Testis (tissue), 5 donors: ENCODE results near the gene AICDA. TPM values are rescaled to one million over a fixed set of nuclear protein-coding genes. Genes with fewer than 3 reads are reported as not detected.

ENCODE experiments used
- DNase-seq: peaks from one replicate; pipeline ENCODE4 v3.0.0-alpha.2; 2019
- H3K27ac ChIP-seq, 2 donors: fragments of 200-600 bp; sonication (generic); one replicate each; pipeline ENCODE4 v1.5.1; 2019
- H3K27me3 ChIP-seq: fragments of 200-600 bp; sonication (generic); one replicate; pipeline ENCODE4 v1.5.1; 2019
- H3K36me3 ChIP-seq: fragments of 200-600 bp; sonication (generic); one replicate; pipeline ENCODE4 v1.5.1; 2017; ENCODE audit warnings: low read depth; ENCODE audit errors: missing control alignments
- H3K4me1 ChIP-seq: fragments of 200-600 bp; sonication (generic); one replicate; pipeline ENCODE4 v1.5.1; 2019
- H3K4me3 ChIP-seq, 2 donors: fragments of 200-600 bp; sonication (generic); one replicate each; pipeline ENCODE4 v1.5.1; 2017 to 2019
- H3K9me3 ChIP-seq: fragments of 200-600 bp; sonication (generic); one replicate; pipeline ENCODE4 v1.5.1; 2017
- POLR2A ChIP-seq: fragments of 450-650 bp; IDR thresholded peaks from one replicate; pipeline ENCODE4 v1.6.1; 2017; ENCODE audit warnings: antibody characterized with exemption, mild to moderate bottlenecking, moderate library complexity
- WGBS, 2 donors: methylation state at CpG; one replicate each; pipeline ENCODE4 v1.1.5; 2018; 5-methylcytosine and 5-hydroxymethylcytosine counted together
- intact Hi-C: fragments of 100-400 bp; cut with DNase I; formaldehyde crosslinking; loops from one replicate; pipeline ENCODE4 v1.15.1; 2023; ENCODE audit warnings: low total_unique reads
- long read RNA-seq, 2 donors: transcript quantifications; one replicate each; lab custom pipeline, GENCODE V29; 2026
- polyA plus RNA-seq: library from polyadenylated mRNA; stranded (reverse); fragments of 350-450 nt; fragmentation: Illumina TruSeq; extraction: RNeasy Lipid Tissue Mini Kit (QIAGEN cat#74804); gene quantifications from one replicate; pipeline ENCODE4 v1.2.3, GENCODE V29; 2014; ENCODE audit warnings: low read depth, low replicate concordance; ENCODE audit not compliant: insufficient read depth
- total RNA-seq, 2 donors: library from RNA; depleted of rRNA; stranded (reverse); fragments of >200 nt; gene quantifications; one replicate each; pipeline ENCODE4 v1.2.3, GENCODE V29; 2016
- TF ChIP-seq, protein P1 (sequence below), 3 experiments: fragments of 450-650 bp in 2 of 3; fragments of 200-600 bp in 1 of 3; sonication (generic) in 1 of 3; IDR thresholded peaks; one replicate each; pipeline ENCODE4 v1.5.1; 2016 to 2019; ENCODE audit warnings: antibody characterized with exemption in 3 of 3, mild to moderate bottlenecking in 2 of 3, moderate library complexity in 1 of 3

AICDA gene
- total RNA-seq (not detected), polyA plus RNA-seq (0.11 TPM)
- long read RNA-seq, donor 1, result 0 reads
- long read RNA-seq, donor 2, result 0 reads

DNA sequence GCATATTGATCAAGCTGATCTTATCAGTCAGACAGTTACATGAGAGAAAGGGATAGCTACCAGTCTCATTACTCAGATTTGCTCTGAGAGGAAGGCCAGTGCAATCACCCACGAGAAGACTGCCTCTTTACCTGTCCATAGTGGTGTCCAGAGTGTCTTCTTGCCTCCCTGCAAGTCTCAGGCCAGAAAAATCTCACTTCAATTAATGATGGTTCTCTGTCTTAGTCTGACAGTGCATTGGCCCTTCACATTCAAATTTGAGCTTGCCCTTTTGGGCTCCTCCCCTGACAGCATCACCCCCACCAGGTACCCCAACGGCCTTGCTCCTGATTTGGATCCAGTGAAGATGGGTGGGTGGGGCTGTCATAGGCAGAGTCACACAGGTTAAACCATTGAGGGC, at the start of gene AICDA:
Gene AICDA, minus strand, starts transcription at position 231 of the 400 bp plus-strand sequence. Its CDS starts 92 bp downstream, at position 139.
- no peaks in the 10 kb centered on the region for H3K27me3 ChIP-seq

DNA sequence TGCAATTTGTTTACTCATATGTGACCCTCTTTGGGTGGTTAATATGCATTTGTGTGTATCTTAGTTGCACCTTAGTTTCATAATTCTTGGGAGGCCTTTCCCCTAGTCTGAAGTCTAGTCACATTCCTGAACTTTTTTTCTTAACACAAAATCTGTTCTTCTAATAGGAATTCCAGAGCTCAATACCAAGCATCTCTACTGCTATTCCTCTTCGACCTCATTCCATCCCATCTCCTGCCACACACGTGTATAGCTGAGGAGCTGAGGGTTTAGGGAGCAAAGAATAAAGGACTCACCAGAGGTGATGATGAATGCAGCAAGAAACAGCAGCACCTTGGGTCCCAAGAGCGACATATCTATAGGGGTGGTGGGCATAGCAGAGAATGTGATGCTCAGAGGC, 49.1 kb upstream of the AICDA start:
- H3K4me3 ChIP-seq, result no peak overlapping the region
- H3K4me1 ChIP-seq, result no peaks in the 10 kb centered on the region
- no peaks in the 10 kb centered on the region for H3K9me3 ChIP-seq
- H3K27ac ChIP-seq, result no peak overlapping the region
- 84 to 88% methylated on average over 3 of the region's 3 CpGs for WGBS, 2 donors
- DNase-seq, result no peak
- no peak for TF ChIP-seq POLR2A
- TF ChIP-seq, protein P1, sequence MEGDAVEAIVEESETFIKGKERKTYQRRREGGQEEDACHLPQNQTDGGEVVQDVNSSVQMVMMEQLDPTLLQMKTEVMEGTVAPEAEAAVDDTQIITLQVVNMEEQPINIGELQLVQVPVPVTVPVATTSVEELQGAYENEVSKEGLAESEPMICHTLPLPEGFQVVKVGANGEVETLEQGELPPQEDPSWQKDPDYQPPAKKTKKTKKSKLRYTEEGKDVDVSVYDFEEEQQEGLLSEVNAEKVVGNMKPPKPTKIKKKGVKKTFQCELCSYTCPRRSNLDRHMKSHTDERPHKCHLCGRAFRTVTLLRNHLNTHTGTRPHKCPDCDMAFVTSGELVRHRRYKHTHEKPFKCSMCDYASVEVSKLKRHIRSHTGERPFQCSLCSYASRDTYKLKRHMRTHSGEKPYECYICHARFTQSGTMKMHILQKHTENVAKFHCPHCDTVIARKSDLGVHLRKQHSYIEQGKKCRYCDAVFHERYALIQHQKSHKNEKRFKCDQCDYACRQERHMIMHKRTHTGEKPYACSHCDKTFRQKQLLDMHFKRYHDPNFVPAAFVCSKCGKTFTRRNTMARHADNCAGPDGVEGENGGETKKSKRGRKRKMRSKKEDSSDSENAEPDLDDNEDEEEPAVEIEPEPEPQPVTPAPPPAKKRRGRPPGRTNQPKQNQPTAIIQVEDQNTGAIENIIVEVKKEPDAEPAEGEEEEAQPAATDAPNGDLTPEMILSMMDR (IDR thresholded peaks at IDR 0.05), result no peak
- no peaks in the 10 kb centered on the region for H3K36me3 ChIP-seq
- intact Hi-C loops, result no loop called here
- H3K27me3 ChIP-seq, result no peaks in the 10 kb centered on the region

More for the DNA sequence above, at the start of gene AICDA:
- no peaks in the 10 kb centered on the region for H3K4me1 ChIP-seq
- no peak within 1 kb of the TSS for H3K27ac ChIP-seq
- no peaks in the 10 kb centered on the region for H3K36me3 ChIP-seq
- DNase-seq, result no peak
- intact Hi-C loops, result no loop called here
- no peak within 1 kb of the TSS for H3K4me3 ChIP-seq
- H3K9me3 ChIP-seq, result no peaks in the 10 kb centered on the region
- TF ChIP-seq POLR2A, result no peak
- TF ChIP-seq, protein P1 (IDR thresholded peaks at IDR 0.05), result no peak
- WGBS, 2 donors, result 64 to 79% methylated on average over 2 of the region's 2 CpGs

DNA sequence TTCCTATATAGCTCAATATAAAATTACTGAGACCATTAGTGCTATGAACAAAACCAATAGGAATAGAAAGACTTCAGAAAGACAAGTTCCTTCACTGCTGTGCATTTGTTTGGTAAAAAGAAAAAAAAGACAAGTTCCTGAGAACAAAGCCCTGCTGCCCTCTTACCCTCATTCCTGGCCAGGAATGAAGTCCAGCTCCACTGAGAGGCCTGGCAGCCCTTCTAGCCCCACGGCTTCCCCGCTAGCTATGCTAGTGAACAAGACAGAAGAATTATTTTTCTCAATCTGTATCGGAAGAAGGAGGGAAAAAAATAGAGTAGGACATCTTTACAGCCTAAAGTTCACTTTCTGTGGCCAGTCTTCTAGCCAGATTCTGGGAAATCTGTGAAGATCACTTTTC, 48.4 kb upstream of the AICDA start:
- no peak for DNase-seq
- no peak overlapping the region for H3K4me3 ChIP-seq
- WGBS, 2 donors, result 77 to 82% methylated on average over 3 of the region's 3 CpGs

DNA sequence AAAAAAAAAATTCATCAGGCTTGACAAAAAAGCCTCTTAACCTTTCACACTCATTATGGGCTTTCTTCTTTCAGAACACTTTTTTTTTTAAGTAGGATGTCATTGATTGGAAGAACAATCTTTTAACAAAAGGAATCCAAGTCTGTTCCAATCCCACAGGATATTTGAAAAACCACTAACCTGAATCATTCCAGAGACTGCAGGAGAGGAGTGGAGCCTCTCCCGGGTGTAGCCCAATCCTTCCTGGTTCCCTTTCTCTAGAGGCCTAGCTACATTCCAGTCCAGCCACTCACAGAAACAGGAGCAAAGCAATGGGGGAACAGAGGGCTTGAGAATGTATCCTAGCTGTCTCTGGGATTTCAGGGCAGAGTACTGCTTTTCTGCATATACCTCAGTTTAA, 45.7 kb upstream of the AICDA start:
- Histone ChIP-seq H3K9me3 (no peaks in the 10 kb centered on the region), H3K4me3 (no peak overlapping the region), H3K27ac (no peak overlapping the region), H3K4me1 (no peaks in the 10 kb centered on the region), H3K36me3 (no peaks in the 10 kb centered on the region), H3K27me3 (no peaks in the 10 kb centered on the region)
- intact Hi-C loops, result no loop called here
- WGBS, 2 donors, result 40 to 50% methylated on average over 1 of the region's 1 CpG
- no peak for TF ChIP-seq POLR2A
- TF ChIP-seq, protein P1 (IDR thresholded peaks at IDR 0.05), result no peak
- no peak for DNase-seq

More for the DNA sequence above, 48.4 kb upstream of the AICDA start:
- no peaks in the 10 kb centered on the region for H3K27me3 ChIP-seq
- H3K27ac ChIP-seq, result no peak overlapping the region
- no peaks in the 10 kb centered on the region for H3K4me1 ChIP-seq
- TF ChIP-seq POLR2A, result no peak
- TF ChIP-seq, protein P1 (IDR thresholded peaks at IDR 0.05), result no peak
- intact Hi-C loops, result no loop called here
- no peaks in the 10 kb centered on the region for H3K9me3 ChIP-seq
- no peaks in the 10 kb centered on the region for H3K36me3 ChIP-seq

DNA sequence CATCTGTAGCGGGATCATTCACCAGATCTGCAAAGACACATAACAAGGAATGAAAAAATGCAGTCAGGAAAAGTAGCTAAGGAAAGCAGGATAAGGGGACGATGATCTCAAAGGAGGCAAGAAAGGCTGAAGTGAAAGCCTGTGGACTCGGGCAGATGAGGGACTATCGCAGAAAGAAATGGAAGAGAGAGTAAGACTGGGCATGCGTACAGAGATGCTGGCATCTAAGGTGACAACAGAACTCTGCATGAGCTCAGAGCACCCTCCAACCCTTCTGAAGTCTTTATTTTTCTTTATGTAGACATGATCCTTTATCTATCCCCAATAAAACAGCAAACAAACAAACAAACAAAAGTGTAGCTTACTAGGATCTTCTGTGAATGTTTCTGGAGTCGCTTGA, 42.8 kb upstream of the AICDA start:
- Histone ChIP-seq H3K4me1 (no peaks in the 10 kb centered on the region), H3K36me3 (no peaks in the 10 kb centered on the region), H3K4me3 (no peak overlapping the region), H3K27me3 (no peaks in the 10 kb centered on the region), H3K9me3 (no peaks in the 10 kb centered on the region), H3K27ac (no peak overlapping the region)
- no peak for TF ChIP-seq POLR2A
- TF ChIP-seq, protein P1 (IDR thresholded peaks at IDR 0.05), result no peak
- DNase-seq, result no peak
- WGBS, 2 donors, result 70 to 71% methylated on average over 6 of the region's 6 CpGs
- intact Hi-C loops, result no loop called here
